Right atrium auricular region (tissue), 2 donors: ENCODE results near the gene PCSK1N. TPM values are rescaled to one million over a fixed set of nuclear protein-coding genes. Genes with fewer than 3 reads are reported as not detected.

ENCODE experiments used
- DNase-seq: peaks from one replicate; pipeline ENCODE4 v3.0.0-alpha.2; 2019; ENCODE audit warnings: low spot score
- H3K27ac ChIP-seq, 2 donors: fragments of 200-600 bp; sonication (generic); 1 replicate in 1 of 2; 2 replicates in 1 of 2; pipeline ENCODE4 v1.5.1; 2016 to 2019
- H3K27me3 ChIP-seq, 2 donors: fragments of 200-600 bp; sonication (generic); one replicate each; pipeline versions ENCODE4 v1.5.1 to v1.6.0; 2017 to 2019
- H3K36me3 ChIP-seq: fragments of 200-600 bp; sonication (generic); one replicate; pipeline ENCODE4 v1.5.1; 2016
- H3K4me1 ChIP-seq, 2 donors: fragments of 200-600 bp; sonication (generic); one replicate each; pipeline versions ENCODE4 v1.5.1 to v1.6.0; 2017 to 2019
- H3K4me3 ChIP-seq, 2 donors: fragments of 200-600 bp; sonication (generic); 1 replicate in 1 of 2; 2 replicates in 1 of 2; pipeline ENCODE4 v1.5.1; 2017 to 2019; ENCODE audit warnings: mild to moderate bottlenecking in 1 of 2, moderate library complexity in 1 of 2
- H3K9me3 ChIP-seq, 2 donors: fragments of 200-600 bp; sonication (generic); one replicate each; pipeline ENCODE4 v1.5.1; 2019
- CTCF ChIP-seq, 2 donors: fragments of 200-600 bp; sonication (generic); IDR thresholded peaks; one replicate each; pipeline ENCODE4 v1.5.1; 2019; ENCODE audit warnings: antibody characterized with exemption in 2 of 2
- total RNA-seq, 2 donors: library from RNA; depleted of rRNA; stranded (reverse); fragments of >200 nt; gene quantifications; one replicate each; pipeline ENCODE4 v1.1.0, GENCODE V29; 2016

Gene PCSK1N
- total RNA-seq, 2 donors from 2014 or later = 4.3 to 12.5 TPM

GRCh38 chrX:48815266-48815665 lies 20.1 kb downstream of the PCSK1N start:
- H3K4me3 ChIP-seq = no peak overlapping the region
- TF ChIP-seq CTCF (IDR thresholded peaks at IDR 0.05) = no peak
- H3K27ac ChIP-seq = no peak overlapping the region
- no peaks in the 10 kb centered on the region for H3K27me3 ChIP-seq
- no peak for DNase-seq
- H3K36me3 ChIP-seq = peaks cover 6% of the 10 kb centered on the region
- no peaks in the 10 kb centered on the region for H3K9me3 ChIP-seq
- no peaks in the 10 kb centered on the region for H3K4me1 ChIP-seq

GRCh38 chrX:48814722-48815121 lies 20.7 kb downstream of the PCSK1N start:
- no peak overlapping the region for H3K27ac ChIP-seq
- no peak for DNase-seq
- H3K4me3 ChIP-seq = no peak overlapping the region
- no peaks in the 10 kb centered on the region for H3K4me1 ChIP-seq
- no peaks in the 10 kb centered on the region for H3K27me3 ChIP-seq
- peaks cover 7% of the 10 kb centered on the region for H3K36me3 ChIP-seq
- TF ChIP-seq CTCF (IDR thresholded peaks at IDR 0.05) = no peak
- no peaks in the 10 kb centered on the region for H3K9me3 ChIP-seq

GRCh38 chrX:48813644-48814043 lies 21.8 kb downstream of the PCSK1N start:
- Histone ChIP-seq H3K4me1 (no peaks in the 10 kb centered on the region), H3K27me3 (no peaks in the 10 kb centered on the region), H3K27ac (no peak overlapping the region), H3K9me3 (no peaks in the 10 kb centered on the region), H3K4me3 (no peak overlapping the region), H3K36me3 (peaks cover 7% of the 10 kb centered on the region)
- DNase-seq = no peak
- TF ChIP-seq CTCF (IDR thresholded peaks at IDR 0.05) = no peak

- no peak overlapping the region for H3K27ac ChIP-seq
- H3K27me3 ChIP-seq = no peaks in the 10 kb centered on the region
- H3K36me3 ChIP-seq = peaks cover 7% of the 10 kb centered on the region
- TF ChIP-seq CTCF (IDR thresholded peaks at IDR 0.05) = no peak
- no peak for DNase-seq
- no peaks in the 10 kb centered on the region for H3K4me1 ChIP-seq
- H3K9me3 ChIP-seq = no peaks in the 10 kb centered on the region
- H3K4me3 ChIP-seq = no peak overlapping the region
Observed at GRCh38 chrX:48806081-48806480, 29.3 kb downstream of the PCSK1N start.

- Histone ChIP-seq H3K27ac (peak overlapping the region; percentile 90 to 92), H3K4me1 (peaks cover 0 to 5% of the 10 kb centered on the region in 2 donors), H3K36me3 (no peaks in the 10 kb centered on the region), H3K4me3 (peak overlapping the region; percentile 47 to 60), H3K9me3 (no peaks in the 10 kb centered on the region), H3K27me3 (no peaks in the 10 kb centered on the region)
- TF ChIP-seq CTCF (IDR thresholded peaks at IDR 0.05) = no peak
- DNase-seq = no peak
Observed at GRCh38 chrX:48802905-48803200, 32.6 kb downstream of the PCSK1N start.

- no peaks in the 10 kb centered on the region for H3K9me3 ChIP-seq
Observed at GRCh38 chrX:48802089-48802904, 33.1 kb downstream of the PCSK1N start.

More at GRCh38 chrX:48802089-48802904, 33.1 kb downstream of the PCSK1N start:
- no peak for TF ChIP-seq CTCF (IDR thresholded peaks at IDR 0.05)
- Histone ChIP-seq H3K4me1 (peaks cover 0 to 5% of the 10 kb centered on the region in 2 donors), H3K27ac (peak overlapping the region; percentile 90 to 92), H3K36me3 (no peaks in the 10 kb centered on the region), H3K4me3 (peak overlapping the region; percentile 47 to 60), H3K27me3 (no peaks in the 10 kb centered on the region)
- DNase-seq = peak; percentile 84
